Stomach (tissue), 4 donors: ENCODE data around the gene TRAF3.

Experiments used
- EP300 ChIP-seq: sonication (generic); formaldehyde crosslinking; IDR thresholded peaks from one replicate; pipeline ENCODE4 v1.6.1; 2017; ENCODE audit warnings: antibody characterized with exemption
- POLR2A ChIP-seq, 4 donors: fragments of 450-650 bp; IDR thresholded peaks; one replicate each; pipeline ENCODE4 v1.6.1; 2016; ENCODE audit warnings: antibody characterized with exemption in 4 of 4, control low read depth in 2 of 4, mild to moderate bottlenecking in 1 of 4, moderate library complexity in 1 of 4
- POLR2AphosphoS5 ChIP-seq, 3 donors: sonication (generic); formaldehyde crosslinking; IDR thresholded peaks; one replicate each; pipeline ENCODE4 v1.6.1; 2016; ENCODE audit warnings: antibody characterized with exemption in 3 of 3
- TF ChIP-seq, protein P1 (sequence below), 7 experiments: fragments of 450-650 bp in 4 of 7; fragments of 200-600 bp in 3 of 7; sonication (generic) in 3 of 7; IDR thresholded peaks; one replicate each; pipeline ENCODE4 v1.5.1; 2016 to 2019; ENCODE audit warnings: antibody characterized with exemption in 7 of 7, control low read depth in 2 of 7, mild to moderate bottlenecking in 1 of 7

- TF ChIP-seq, protein P1, sequence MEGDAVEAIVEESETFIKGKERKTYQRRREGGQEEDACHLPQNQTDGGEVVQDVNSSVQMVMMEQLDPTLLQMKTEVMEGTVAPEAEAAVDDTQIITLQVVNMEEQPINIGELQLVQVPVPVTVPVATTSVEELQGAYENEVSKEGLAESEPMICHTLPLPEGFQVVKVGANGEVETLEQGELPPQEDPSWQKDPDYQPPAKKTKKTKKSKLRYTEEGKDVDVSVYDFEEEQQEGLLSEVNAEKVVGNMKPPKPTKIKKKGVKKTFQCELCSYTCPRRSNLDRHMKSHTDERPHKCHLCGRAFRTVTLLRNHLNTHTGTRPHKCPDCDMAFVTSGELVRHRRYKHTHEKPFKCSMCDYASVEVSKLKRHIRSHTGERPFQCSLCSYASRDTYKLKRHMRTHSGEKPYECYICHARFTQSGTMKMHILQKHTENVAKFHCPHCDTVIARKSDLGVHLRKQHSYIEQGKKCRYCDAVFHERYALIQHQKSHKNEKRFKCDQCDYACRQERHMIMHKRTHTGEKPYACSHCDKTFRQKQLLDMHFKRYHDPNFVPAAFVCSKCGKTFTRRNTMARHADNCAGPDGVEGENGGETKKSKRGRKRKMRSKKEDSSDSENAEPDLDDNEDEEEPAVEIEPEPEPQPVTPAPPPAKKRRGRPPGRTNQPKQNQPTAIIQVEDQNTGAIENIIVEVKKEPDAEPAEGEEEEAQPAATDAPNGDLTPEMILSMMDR (IDR thresholded peaks at IDR 0.05): no peak
- TF ChIP-seq POLR2A (IDR thresholded peaks at IDR 0.05) (no peak), POLR2AphosphoS5 (IDR thresholded peaks at IDR 0.05) (no peak), EP300 (no peak)
Measured at GRCh38 chr14:102902523-102903247, 125.4 kb downstream of the TRAF3 start.
